HG02970 (cell line): ENCODE results near the gene NETO2.

Experiments used
- ATAC-seq: cut with Tn5 transposase; IDR thresholded peaks from one replicate; pipeline ENCODE4 v1.9.1; 2021; ENCODE audit warnings: mild to moderate bottlenecking, moderate library complexity, moderate number of reproducible peaks; ENCODE audit not compliant: unreplicated experiment, low FRiP score

The NETO2 gene

GRCh38 chr16:47049901-47050583, 93.7 kb downstream of the NETO2 start:
- ATAC-seq = no peak

DNA sequence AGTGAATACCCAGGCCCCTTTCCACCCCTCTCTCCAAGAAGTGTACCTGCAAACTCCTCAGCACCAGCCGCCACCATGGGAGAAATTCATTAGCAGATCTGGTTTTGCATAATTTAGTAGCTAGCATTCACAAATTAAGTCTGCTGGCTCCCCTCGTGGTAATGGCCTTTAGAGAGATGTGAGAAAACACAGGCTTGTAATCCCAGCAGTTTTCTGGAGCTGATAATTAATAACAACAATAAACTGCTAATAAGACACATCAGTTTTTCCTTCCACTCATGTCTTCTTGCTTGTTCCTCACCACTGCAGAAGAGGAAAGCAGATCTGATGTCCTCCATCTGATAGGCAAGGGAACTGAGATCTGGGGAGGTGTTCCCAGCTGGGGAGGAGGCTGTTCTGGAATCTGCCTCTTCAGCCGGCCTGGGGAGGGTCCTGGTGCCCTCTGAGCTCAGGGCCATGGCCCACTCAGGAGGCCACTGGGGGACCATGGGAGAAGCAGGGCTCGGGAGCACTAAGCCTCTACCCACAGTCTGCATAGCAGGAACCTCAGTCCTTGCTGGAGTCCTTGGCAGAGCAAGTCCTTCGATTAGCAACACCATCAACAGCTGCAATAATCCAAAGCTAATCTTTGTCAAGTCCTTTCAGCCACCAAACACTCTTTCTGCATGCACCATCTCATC, 96.1 kb downstream of the NETO2 start:
- no peak for ATAC-seq

DNA sequence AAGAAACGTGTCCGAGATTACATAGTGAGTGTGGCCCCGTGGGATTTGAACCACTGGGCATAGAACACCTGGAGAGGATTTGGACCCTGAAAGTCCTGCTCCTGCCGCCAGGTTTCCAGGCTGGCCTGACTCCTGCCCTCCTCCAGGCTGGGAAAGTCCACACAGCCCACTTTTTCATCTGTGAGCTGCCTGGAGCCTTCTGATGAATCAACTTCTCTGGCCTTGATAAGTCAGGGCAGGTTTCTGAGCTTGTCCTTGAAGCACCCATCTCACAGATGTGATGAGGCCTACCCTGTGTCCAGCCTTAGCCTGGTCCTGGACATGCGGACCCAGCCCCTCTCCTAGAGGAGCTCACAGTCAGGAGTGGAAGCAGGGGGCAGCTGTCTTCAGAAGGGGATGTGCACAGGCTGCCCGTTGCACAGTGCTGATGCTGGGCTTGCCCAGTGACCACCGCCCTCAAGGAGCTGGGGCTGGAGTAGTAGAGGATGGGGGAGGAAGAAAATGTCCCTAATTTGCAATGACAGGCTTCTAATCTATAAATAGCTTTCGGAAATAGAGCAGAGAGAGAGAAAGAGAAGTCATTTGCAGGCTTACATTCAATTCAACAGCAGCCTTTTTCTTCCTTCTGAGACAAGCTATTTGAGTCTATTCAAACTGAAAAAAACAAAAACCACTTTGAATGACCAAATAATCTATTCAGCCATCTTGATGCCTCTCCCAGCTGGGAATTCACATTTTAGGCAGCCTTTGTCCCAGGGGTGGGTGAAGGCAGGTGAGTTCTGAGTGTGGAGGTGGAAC, 96.8 kb downstream of the NETO2 start:
- no peak for ATAC-seq

DNA sequence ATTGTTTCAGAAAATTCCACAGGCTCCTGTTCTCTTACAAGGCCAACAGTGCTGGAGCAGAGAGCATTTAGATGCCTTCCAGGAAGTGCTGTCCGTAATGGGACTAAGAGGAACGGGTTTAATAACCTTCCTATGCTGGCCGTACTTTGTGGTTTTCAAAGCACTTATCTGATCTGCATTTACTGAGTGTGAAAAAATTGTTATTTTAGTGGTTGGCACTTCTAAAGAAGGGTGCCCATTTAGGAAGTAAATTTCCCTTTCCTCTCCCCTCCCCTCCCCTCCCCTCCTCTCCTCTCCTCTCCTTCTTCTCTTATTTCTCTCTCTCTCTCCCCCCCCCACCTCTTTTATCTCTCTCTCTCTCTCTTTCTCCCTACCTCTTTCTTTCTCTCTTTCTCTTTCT, 98.3 kb downstream of the NETO2 start:
- no peak for ATAC-seq

DNA sequence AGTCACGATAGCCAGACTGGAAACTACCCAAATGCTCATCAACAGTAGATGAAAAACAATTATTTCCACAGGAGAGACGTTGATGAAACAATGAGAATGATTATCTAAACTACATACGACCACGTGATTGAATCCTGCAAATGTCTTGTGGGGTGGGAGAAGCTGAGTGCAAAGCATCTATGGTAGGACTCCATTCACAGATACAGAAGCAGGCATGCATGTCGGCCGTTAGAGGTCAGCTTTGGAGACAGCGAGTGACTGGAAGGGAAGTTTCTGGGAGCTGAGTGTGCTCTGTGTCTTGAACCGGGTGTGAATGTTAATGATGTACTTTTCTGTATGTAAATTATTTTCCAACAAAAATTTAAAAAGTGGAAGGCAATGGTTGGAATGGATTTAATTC, 98.7 kb downstream of the NETO2 start:
- ATAC-seq = no peak

GRCh38 chr16:47043970-47044684, 99.6 kb downstream of the NETO2 start:
- ATAC-seq = no peak

DNA sequence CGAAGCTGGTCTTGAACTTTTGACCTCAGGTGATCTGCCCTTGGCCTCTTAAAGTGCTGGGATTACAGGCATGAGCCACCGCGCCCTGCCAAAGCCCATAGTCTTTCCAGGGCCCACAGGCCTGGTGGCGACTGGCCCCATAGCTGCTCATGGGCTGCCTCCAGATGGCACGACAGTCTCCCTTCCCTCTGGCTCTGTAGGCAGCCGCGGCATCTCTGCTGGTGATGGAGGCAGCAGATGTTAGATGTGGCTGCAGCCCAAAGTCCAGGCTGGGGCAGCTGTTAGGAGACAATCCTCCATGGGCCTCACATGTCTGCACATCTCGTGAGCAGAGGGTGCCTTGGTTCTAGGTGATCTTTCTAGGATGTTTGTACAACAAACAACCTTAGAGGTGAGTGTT, 100.5 kb downstream of the NETO2 start:
- ATAC-seq = no peak

DNA sequence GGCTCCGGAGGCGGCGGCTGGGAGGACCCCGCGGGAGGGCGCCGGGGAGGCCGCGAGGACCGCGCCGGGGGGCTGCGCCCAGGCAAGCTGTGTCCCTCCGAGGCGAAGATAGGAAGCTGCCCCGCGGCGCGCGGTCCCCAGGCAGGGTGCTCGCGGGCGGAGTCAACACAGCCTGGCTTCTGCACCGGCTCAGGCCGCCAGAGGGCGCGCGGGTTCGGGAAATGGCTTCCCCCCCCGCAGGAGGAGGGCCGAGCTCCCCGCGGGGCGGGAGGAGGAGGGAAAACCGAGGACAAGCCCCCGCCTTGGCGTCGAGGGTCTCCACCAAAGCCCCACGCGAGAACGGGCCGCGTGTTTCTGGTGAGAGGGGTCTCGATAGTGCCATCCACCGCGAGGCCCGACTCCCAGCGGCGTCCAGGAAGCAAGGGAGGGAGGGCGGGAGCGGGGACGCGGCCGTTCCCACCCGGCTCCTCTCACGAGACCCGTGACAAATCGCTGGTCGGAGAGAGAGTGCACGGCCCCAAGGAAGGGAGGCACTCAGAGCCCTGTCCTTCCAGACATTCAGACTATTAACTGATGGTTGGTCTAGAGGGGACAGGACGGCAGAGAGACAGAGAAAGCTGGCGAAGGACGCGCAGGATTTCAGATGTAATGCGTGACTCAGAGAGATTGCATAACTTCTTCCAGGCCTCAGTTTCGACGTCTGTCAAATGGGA, 105.8 kb downstream of the NETO2 start:
- ATAC-seq = peak; percentile 77

GRCh38 chr16:47037396-47037745, 106.4 kb downstream of the NETO2 start:
- peak; percentile 6 for ATAC-seq

DNA sequence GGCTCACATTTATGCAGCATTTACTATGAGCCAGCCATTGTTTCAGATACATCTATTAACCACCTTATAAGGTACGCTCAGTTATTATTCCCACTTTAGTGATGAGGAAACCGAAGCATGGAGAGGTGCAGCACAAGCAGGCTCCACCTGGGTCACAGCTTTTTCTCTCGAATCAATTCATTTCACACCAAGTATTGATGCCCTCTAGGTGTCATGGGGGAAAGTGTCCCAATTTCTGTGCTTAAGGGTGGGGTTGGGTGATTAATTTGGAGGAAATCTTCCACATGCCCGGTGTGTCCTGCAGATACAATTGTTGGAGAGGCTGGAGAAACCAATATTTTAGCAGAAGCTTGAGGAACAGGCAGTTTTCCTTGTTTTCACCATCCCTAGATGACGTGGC, 107.5 kb downstream of the NETO2 start:
- no peak for ATAC-seq

DNA sequence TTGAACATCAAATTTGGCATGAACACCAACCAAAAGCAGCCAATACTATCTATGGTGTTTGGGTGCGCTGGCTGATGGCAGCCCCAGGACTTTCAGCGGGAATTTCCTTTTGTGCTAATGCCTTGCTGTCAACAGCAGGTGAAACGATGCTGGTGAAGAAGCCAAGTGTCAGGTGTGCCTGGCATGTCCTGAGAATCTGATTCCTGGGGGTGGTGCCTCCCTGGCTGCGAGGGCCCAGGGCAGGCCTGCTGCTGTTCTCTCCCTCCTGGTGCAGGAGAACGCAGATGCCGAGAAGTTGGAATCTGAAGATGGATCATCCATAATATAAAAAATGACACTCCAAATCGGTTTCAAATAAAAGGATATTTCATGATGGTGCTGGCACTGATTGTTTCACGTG, 108.3 kb downstream of the NETO2 start:
- ATAC-seq = no peak

DNA sequence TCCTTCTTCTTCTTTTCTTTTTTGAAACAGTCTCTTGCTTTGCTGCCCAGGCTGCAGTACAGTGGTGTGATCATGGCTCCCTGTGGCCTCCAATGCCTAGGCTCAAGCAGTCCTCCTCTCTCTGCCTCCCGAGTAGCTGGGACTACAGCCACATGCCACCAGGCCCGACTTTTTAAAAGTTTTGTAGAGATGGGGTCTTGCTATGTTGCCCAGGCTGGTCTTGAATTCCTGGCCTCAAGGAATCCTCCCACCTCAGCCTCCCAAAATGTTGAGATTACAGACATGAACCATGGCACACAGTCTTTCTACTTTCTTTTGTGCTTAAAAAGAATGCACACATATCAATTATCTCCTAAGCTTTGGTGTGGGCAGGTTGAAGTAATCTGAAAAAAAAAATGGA, 109.3 kb downstream of the NETO2 start:
- no peak for ATAC-seq

- no peak for ATAC-seq
Observed at GRCh38 chr16:47033176-47033575, 110.6 kb downstream of the NETO2 start.

GRCh38 chr16:47029724-47030123, 114.0 kb downstream of the NETO2 start:
- ATAC-seq = no peak

- ATAC-seq = no peak
Observed at GRCh38 chr16:47028767-47029377, 114.9 kb downstream of the NETO2 start.
